Measurements from ENCODE around the gene TENM4. TPM values are rescaled to one million over a fixed set of nuclear protein-coding genes. Genes with fewer than 3 reads are reported as not detected.

The TENM4 gene
- polyA plus RNA-seq, 3 donors, result 0.31 to 1.7 TPM; not detected in 1

DNA sequence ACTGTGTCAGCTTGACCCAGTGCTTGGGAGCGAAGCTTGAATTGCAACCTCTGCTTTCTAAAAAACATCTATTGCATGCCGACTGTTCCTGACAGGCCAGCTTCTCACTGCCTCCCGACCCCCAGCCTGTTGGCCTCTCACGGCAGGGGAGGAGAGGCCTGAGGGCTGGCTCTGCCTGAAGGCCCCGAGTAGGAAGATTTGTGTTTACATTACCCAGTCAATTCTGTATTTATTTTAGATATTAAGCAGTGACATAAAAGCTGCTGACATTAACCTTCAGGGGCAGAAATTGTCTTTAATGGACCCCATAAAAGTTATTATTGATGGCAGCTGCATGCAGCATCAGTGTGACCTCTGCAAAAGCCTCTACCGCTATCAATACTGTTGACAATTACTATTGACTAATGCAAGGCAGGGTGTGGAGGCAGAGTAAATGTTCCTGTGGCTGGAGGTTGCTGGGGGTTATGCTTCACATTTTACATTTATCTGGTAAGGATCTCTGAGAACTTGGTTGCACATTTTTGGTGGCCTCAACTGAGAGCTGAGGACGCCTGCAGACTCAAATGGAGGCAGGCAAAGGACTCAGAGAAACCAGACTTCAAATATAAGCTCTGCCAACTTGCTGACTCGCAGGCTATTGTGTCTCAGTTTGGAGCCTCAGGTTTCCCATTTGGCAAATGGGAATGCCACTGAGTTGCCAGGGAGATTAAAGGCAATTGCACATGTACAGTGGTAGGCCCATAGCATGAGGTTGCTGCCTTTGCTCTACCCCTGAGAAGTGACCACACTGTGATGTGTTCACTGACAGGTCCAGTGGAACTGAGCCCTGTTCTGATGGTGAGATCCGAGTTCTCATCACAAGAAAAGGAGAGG is 380.5 kb downstream of the TENM4 start:
- Histone ChIP-seq H3K9ac (ENCODE audit: insufficient read depth, low read length, poor library complexity, severe bottlenecking) (no peak overlapping the region), H3K4me1 (ENCODE audit: control insufficient read depth in 1 of 2, insufficient read depth in 2 of 2, low read length in 2 of 2) (no peaks in the 10 kb centered on the region), H4K20me1 (ENCODE audit: insufficient read depth, low read length) (no peaks in the 10 kb centered on the region), H3K27me3 (ENCODE audit: control insufficient read depth in 2 of 2, insufficient read depth in 2 of 2, low read length in 2 of 2) (no peaks in the 10 kb centered on the region), H3K36me3 (replicated peaks in 1 of 2; ENCODE audit: control insufficient read depth in 1 of 2, insufficient read depth in 2 of 2, low read length in 2 of 2) (no peaks in the 10 kb centered on the region), H3K4me3 (replicated peaks in 1 of 3; ENCODE audit: low read depth in 2 of 3, low read length in 3 of 3) (no peak overlapping the region), H3K9me3 (replicated peaks in 1 of 2; ENCODE audit: control insufficient read depth in 1 of 2, insufficient read depth in 1 of 2, low read length in 2 of 2) (no peaks in the 10 kb centered on the region), H3K4me2 (replicated peaks; ENCODE audit: extremely low read depth, low read length, poor library complexity, severe bottlenecking) (no peak overlapping the region), H3K79me2 (ENCODE audit: insufficient read depth, low read length) (no peaks in the 10 kb centered on the region), H2AFZ (ENCODE audit: insufficient read depth, low read depth, low read length, poor library complexity, severe bottlenecking) (no peak overlapping the region), H3K27ac (ENCODE audit: low read depth in 1 of 2, low read length in 2 of 2) (no peak overlapping the region)
- Mint-ChIP-seq H3K4me1 (no peaks in the 10 kb centered on the region), H3K9me3 (no peaks in the 10 kb centered on the region), H3K4me3 (peak overlapping the region in 1 of 2 donors; percentile 60), H3K36me3 (no peaks in the 10 kb centered on the region), H3K27me3 (ENCODE audit: low read depth in 3 of 3) (peaks cover 8 to 25% (median 17%) of the 10 kb centered on the region in 3 donors), H3K27ac (no peak overlapping the region)
- DNase-seq, result no peak
- TF ChIP-seq, protein P1, sequence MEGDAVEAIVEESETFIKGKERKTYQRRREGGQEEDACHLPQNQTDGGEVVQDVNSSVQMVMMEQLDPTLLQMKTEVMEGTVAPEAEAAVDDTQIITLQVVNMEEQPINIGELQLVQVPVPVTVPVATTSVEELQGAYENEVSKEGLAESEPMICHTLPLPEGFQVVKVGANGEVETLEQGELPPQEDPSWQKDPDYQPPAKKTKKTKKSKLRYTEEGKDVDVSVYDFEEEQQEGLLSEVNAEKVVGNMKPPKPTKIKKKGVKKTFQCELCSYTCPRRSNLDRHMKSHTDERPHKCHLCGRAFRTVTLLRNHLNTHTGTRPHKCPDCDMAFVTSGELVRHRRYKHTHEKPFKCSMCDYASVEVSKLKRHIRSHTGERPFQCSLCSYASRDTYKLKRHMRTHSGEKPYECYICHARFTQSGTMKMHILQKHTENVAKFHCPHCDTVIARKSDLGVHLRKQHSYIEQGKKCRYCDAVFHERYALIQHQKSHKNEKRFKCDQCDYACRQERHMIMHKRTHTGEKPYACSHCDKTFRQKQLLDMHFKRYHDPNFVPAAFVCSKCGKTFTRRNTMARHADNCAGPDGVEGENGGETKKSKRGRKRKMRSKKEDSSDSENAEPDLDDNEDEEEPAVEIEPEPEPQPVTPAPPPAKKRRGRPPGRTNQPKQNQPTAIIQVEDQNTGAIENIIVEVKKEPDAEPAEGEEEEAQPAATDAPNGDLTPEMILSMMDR (IDR thresholded peaks at IDR 0.05), result no peak
- intact Hi-C loops (cut with micrococcal nuclease), result no loop called here
- 84% methylated on average over 5 of the region's 9 CpGs for WGBS (ENCODE audit: insufficient coverage)

DNA sequence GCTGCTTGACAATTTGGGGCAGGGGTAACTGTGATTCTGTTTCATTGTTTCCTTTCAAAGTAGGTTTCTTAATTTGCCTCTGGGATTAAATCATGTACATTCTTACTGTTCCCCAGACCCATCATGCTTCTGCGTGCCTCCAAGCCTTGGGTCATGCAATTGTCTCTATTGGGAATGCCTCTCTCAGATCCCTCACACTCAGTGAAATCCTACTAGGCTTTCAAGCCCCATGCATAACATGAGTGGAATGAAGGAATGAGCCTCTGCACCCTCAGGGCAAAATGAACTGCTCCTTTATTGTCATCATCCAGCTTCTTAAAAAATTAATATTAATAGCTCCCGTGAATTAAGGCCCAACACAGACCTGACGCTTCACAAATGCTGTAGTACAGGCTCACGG is 381.7 kb downstream of the TENM4 start:
- H3K4me3 ChIP-seq (replicated peaks in 1 of 3; ENCODE audit: low read depth in 2 of 3, low read length in 3 of 3), result no peak overlapping the region
- DNase-seq, result no peak
- no peak overlapping the region for H2AFZ ChIP-seq (ENCODE audit: insufficient read depth, low read depth, low read length, poor library complexity, severe bottlenecking)
- H3K9ac ChIP-seq (ENCODE audit: insufficient read depth, low read length, poor library complexity, severe bottlenecking), result no peak overlapping the region
- Mint-ChIP-seq H3K36me3 (no peaks in the 10 kb centered on the region), H3K27ac (no peak overlapping the region), H3K27me3 (ENCODE audit: low read depth in 3 of 3) (peaks cover 6 to 21% (median 18%) of the 10 kb centered on the region in 3 donors), H3K9me3 (no peaks in the 10 kb centered on the region), H3K4me3 (no peak overlapping the region), H3K4me1 (no peaks in the 10 kb centered on the region)
- intact Hi-C loops (cut with micrococcal nuclease), result no loop called here
- H3K27ac ChIP-seq (ENCODE audit: low read depth in 1 of 2, low read length in 2 of 2), result no peak overlapping the region
- no peaks in the 10 kb centered on the region for H3K27me3 ChIP-seq (ENCODE audit: control insufficient read depth in 2 of 2, insufficient read depth in 2 of 2, low read length in 2 of 2)
- H3K4me2 ChIP-seq (replicated peaks; ENCODE audit: extremely low read depth, low read length, poor library complexity, severe bottlenecking), result no peak overlapping the region
- H4K20me1 ChIP-seq (ENCODE audit: insufficient read depth, low read length), result no peaks in the 10 kb centered on the region
- no peaks in the 10 kb centered on the region for H3K4me1 ChIP-seq (ENCODE audit: control insufficient read depth in 1 of 2, insufficient read depth in 2 of 2, low read length in 2 of 2)
- TF ChIP-seq, protein P1 (IDR thresholded peaks at IDR 0.05), result no peak
- WGBS (ENCODE audit: insufficient coverage), result no CpG with 5 or more reads among the region's 4 CpGs
- no peaks in the 10 kb centered on the region for H3K36me3 ChIP-seq (replicated peaks in 1 of 2; ENCODE audit: control insufficient read depth in 1 of 2, insufficient read depth in 2 of 2, low read length in 2 of 2)
- H3K79me2 ChIP-seq (ENCODE audit: insufficient read depth, low read length), result no peaks in the 10 kb centered on the region
- no peaks in the 10 kb centered on the region for H3K9me3 ChIP-seq (replicated peaks in 1 of 2; ENCODE audit: control insufficient read depth in 1 of 2, insufficient read depth in 1 of 2, low read length in 2 of 2)

Measured in CD14-positive monocyte (primary cell).